GM12873 (cell line): ENCODE data around the gene AMBN.

ENCODE experiments used
- CTCF ChIP-seq: IDR thresholded peaks from 2 replicates; pipeline ENCODE4 v1.5.1; 2012; ENCODE audit warnings: low read depth, mild to moderate bottlenecking, moderate library complexity, low read length, control low read depth; ENCODE audit not compliant: insufficient read depth; ENCODE audit errors: missing control alignments

Gene AMBN

DNA sequence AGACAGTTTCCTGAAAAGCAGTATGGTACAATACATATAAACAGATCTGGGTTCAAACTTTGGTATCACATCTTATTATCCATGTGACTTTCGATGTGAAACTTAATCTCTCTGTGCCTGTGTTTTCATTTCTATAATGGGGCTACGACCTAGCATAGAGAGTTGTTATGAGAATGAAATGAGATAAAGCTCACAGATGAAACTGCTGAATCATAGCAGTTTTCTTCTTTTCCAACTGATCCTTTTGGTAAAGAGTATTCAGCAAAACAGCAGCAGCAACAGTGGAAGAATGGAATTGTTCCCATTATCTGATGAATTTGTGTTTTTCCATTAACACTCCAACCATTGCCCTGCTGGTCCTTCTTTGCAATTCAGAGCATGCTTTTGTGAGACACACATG, 16.3 kb downstream of the AMBN start:
- no peak for TF ChIP-seq CTCF

DNA sequence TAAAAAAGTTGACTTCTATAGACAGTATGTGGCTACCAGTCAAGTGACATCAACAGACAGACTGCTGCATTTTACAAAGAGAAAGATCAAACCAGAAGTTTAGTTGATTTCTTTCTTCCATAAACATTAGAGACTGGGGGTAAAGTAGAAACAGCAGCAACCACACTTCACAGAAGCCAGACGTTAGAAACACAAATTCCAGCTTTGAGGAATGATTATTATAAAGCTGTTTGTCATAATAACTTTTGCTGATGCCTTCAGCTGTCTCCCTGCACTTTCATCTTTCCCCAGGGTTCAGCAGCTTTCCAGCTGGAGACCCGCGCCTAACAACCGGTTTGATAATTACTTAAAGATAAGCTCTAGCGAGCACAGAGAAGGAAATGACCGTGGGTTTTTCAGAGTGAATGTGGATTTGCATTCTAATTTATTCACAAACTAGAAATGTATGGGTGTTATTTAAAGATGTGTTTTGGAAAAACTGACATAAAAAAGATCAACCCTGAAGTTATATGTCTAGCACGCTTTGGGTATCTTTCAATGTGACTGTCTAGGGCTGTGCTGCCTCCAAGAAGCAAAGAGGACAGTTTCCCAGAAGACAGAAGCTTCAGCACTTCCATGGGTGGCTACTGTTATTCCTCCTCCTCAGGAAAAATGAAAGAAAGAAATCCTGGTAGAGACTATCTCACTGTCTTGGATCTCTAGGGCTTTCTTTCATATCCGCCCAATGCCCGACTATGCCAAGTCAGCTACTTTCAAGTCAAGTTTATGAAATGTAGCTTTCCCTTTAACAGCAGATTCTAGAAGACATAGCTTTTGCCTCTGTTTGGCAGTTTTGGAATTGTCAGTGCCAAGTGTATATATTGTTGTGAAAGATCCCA, 21.5 kb downstream of the AMBN start:
- TF ChIP-seq CTCF: no peak

DNA sequence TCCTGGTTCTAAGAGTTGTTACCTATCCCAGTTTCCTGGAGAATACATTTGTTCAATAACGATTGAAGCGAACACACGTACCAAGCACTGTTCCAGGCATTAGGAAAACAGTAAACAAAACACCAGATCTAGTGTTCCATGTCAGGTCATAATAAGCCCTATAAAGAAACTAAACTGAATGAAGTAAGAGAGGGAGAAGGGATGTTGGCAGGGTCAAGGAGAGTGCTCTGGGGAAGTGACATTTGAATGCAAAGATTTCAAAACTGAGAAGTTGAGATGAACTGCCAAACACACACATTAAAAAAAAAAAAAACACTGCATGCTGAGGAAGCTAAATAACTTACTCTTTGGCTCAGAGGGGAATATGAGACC, 22.1 kb downstream of the AMBN start:
- TF ChIP-seq CTCF: no peak

- TF ChIP-seq CTCF: no peak
These were observed 27.2 kb downstream of the AMBN start for GRCh38 chr4:70619288-70619687.

DNA sequence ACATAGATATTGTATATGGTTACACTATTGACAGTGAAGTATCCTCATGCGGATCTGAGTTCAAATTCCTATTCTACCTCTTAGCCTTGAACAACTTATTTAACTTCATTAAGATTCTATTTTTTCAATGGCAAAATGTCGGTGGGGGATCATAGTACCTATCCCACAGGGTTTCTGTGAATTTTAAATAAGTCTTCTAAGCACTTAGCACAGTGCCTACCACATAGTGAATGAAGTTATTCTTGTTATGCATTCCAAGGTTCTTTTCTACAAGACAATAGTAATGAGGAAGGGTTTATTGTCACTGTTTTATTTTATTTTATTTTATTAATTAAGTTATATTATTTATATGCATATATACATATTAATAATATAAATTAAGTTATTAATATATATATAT, 27.7 kb downstream of the AMBN start:
- no peak for TF ChIP-seq CTCF

GRCh38 chr4:70623323-70623722, 31.3 kb downstream of the AMBN start:
- TF ChIP-seq CTCF: no peak

GRCh38 chr4:70624226-70624793, 32.3 kb downstream of the AMBN start:
- TF ChIP-seq CTCF: no peak
